ENCODE data around the gene ECM2. TPM values are rescaled to one million over a fixed set of nuclear protein-coding genes. Genes with fewer than 3 reads are reported as not detected.

Gene ECM2
- total RNA-seq, 1 experiment from 2014 or later: not detected

DNA sequence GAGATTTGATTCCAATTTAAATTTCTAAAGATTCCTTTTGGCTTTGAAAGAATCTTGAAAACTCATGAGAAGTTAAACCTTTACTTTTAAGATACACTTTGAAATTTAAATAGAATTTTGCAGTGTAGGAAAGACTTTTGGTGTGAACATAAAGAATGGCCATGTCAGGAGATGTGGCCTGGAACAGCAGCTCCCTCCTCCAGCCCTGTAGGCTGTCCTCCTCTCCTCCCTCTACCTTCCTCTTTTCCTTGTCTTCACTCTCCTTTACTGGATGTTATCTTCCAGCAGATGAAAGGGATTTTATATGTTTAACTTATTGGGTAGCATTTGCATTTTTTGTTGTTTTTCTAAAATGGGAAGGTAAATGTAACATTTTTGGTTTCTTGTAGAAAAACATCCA is 72.4 kb downstream of the ECM2 start:
- intact Hi-C loops (cut with micrococcal nuclease; ENCODE audit: unreplicated experiment) (no loop called here), in situ Hi-C loops (cut with HindIII; ENCODE audit: low pct_unique_long_range_greater_than_20kb, low sequenced_read_pairs) (no loop called here)
- Histone ChIP-seq H3K4me3 (ENCODE audit: low read depth in 2 of 2, low read length in 2 of 2) (no peak overlapping the region), H3K27ac (ENCODE audit: low read length) (no peak overlapping the region), H3K36me3 (ENCODE audit: control insufficient read depth, insufficient read depth, low read length) (no peaks in the 10 kb centered on the region), H3K27me3 (ENCODE audit: control insufficient read depth, insufficient read depth, low read length) (no peaks in the 10 kb centered on the region), H3K4me1 (ENCODE audit: control insufficient read depth, insufficient read depth, low read length) (no peaks in the 10 kb centered on the region), H3K9me3 (ENCODE audit: control insufficient read depth, insufficient read depth, low read depth, low read length) (no peaks in the 10 kb centered on the region)
- no TSS peak for BruUV-seq (replicated peaks)
- DNase-seq (ENCODE audit: low read depth, low spot score) (no peak), ATAC-seq (no peak)
- ChIA-PET CTCF (no interaction called here), POLR2A (no interaction called here)
- no peak for TF ChIP-seq SIN3A (IDR thresholded peaks at IDR 0.05; ENCODE audit: borderline replicate concordance, insufficient read depth, low read depth, low read length)
- no peak for TF ChIP-seq TCF7L2 (IDR thresholded peaks at IDR 0.05; ENCODE audit: low read depth, low read length)
- TF ChIP-seq POLR2AphosphoS5 (IDR thresholded peaks at IDR 0.05; ENCODE audit: low read depth, low read length): no peak
- TF ChIP-seq CTCF (IDR thresholded peaks at IDR 0.05): no peak
- TF ChIP-seq, protein P1, sequence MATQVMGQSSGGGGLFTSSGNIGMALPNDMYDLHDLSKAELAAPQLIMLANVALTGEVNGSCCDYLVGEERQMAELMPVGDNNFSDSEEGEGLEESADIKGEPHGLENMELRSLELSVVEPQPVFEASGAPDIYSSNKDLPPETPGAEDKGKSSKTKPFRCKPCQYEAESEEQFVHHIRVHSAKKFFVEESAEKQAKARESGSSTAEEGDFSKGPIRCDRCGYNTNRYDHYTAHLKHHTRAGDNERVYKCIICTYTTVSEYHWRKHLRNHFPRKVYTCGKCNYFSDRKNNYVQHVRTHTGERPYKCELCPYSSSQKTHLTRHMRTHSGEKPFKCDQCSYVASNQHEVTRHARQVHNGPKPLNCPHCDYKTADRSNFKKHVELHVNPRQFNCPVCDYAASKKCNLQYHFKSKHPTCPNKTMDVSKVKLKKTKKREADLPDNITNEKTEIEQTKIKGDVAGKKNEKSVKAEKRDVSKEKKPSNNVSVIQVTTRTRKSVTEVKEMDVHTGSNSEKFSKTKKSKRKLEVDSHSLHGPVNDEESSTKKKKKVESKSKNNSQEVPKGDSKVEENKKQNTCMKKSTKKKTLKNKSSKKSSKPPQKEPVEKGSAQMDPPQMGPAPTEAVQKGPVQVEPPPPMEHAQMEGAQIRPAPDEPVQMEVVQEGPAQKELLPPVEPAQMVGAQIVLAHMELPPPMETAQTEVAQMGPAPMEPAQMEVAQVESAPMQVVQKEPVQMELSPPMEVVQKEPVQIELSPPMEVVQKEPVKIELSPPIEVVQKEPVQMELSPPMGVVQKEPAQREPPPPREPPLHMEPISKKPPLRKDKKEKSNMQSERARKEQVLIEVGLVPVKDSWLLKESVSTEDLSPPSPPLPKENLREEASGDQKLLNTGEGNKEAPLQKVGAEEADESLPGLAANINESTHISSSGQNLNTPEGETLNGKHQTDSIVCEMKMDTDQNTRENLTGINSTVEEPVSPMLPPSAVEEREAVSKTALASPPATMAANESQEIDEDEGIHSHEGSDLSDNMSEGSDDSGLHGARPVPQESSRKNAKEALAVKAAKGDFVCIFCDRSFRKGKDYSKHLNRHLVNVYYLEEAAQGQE (IDR thresholded peaks at IDR 0.05; ENCODE audit: insufficient read depth in 1 of 2, low read depth in 2 of 2, low read length in 1 of 2): no peak

GRCh38 chr9:92457576-92457975 is 78.2 kb downstream of the ECM2 start:
- BruUV-seq (replicated peaks): no TSS peak
- no peak for ATAC-seq
- no peaks in the 10 kb centered on the region for H3K4me1 ChIP-seq (ENCODE audit: control insufficient read depth, insufficient read depth, low read length)
- ChIA-PET POLR2A (no interaction called here), CTCF (no interaction called here)
- H3K27me3 ChIP-seq (ENCODE audit: control insufficient read depth, insufficient read depth, low read length): no peaks in the 10 kb centered on the region
- no peaks in the 10 kb centered on the region for H3K36me3 ChIP-seq (ENCODE audit: control insufficient read depth, insufficient read depth, low read length)
- H3K27ac ChIP-seq (ENCODE audit: low read length): no peak overlapping the region
- no peak overlapping the region for H3K4me3 ChIP-seq (ENCODE audit: low read depth in 2 of 2, low read length in 2 of 2)
- TF ChIP-seq, protein P1 (IDR thresholded peaks at IDR 0.05; ENCODE audit: insufficient read depth in 1 of 2, low read depth in 2 of 2, low read length in 1 of 2): no peak
- TF ChIP-seq POLR2AphosphoS5 (IDR thresholded peaks at IDR 0.05; ENCODE audit: low read depth, low read length) (no peak), TCF7L2 (IDR thresholded peaks at IDR 0.05; ENCODE audit: low read depth, low read length) (no peak), CTCF (IDR thresholded peaks at IDR 0.05) (no peak), SIN3A (IDR thresholded peaks at IDR 0.05; ENCODE audit: borderline replicate concordance, insufficient read depth, low read depth, low read length) (no peak)
- H3K9me3 ChIP-seq (ENCODE audit: control insufficient read depth, insufficient read depth, low read depth, low read length): no peaks in the 10 kb centered on the region
- in situ Hi-C loops (cut with HindIII; ENCODE audit: low pct_unique_long_range_greater_than_20kb, low sequenced_read_pairs) (no loop called here), intact Hi-C loops (cut with micrococcal nuclease; ENCODE audit: unreplicated experiment) (no loop called here)
- DNase-seq (ENCODE audit: low read depth, low spot score): no peak
